ENCODE results near the gene PTPN14. TPM values are rescaled to one million over a fixed set of nuclear protein-coding genes. Genes with fewer than 3 reads are reported as not detected.

The PTPN14 gene
- total RNA-seq, 1 experiment from 2014 or later: 76.4 TPM

GRCh38 chr1:214455479-214455878 lies 95.9 kb downstream of the PTPN14 start:
- TF ChIP-seq CTCF (conservative IDR thresholded peaks at IDR 0.05): no peak
- peaks cover 36 to 64% of the 10 kb centered on the region in 2 experiments for H3K4me1 Mint-ChIP-seq
- Histone ChIP-seq H3K23ac (ENCODE audit: insufficient read length, low read depth, low read length) (no peak overlapping the region), H3K79me1 (ENCODE audit: insufficient read depth, low read depth, low read length, poor library complexity, severe bottlenecking) (no peaks in the 10 kb centered on the region), H3K4ac (ENCODE audit: low read depth, low read length) (no peak overlapping the region), H3K4me2 (ENCODE audit: insufficient read depth, insufficient read length, low read length) (no peak overlapping the region), H2BK120ac (ENCODE audit: low read depth, low read length, poor library complexity, severe bottlenecking) (no peak overlapping the region), H3K27me3 (ENCODE audit: insufficient read depth, low read length) (no peaks in the 10 kb centered on the region), H3K56ac (ENCODE audit: insufficient read length, low read depth, low read length) (no peak overlapping the region), H2BK5ac (ENCODE audit: insufficient read length, low read length) (no peak overlapping the region), H3K23me2 (ENCODE audit: insufficient read length, low read depth, low read length, poor library complexity, severe bottlenecking) (no peaks in the 10 kb centered on the region), H3K18ac (ENCODE audit: insufficient read length, low read depth, low read length) (no peak overlapping the region), H3K27ac (ENCODE audit: insufficient read length, low read depth, low read length) (no peak overlapping the region), H3K79me2 (ENCODE audit: insufficient read depth, low read length) (peaks cover 8% of the 10 kb centered on the region; the same call in 1 of the 2 replicates), H4K20me1 (ENCODE audit: control insufficient read depth, insufficient read depth, insufficient read length) (no peaks in the 10 kb centered on the region), H3K4me1 (ENCODE audit: insufficient read depth, low read length) (peaks cover 20% of the 10 kb centered on the region; the same call in 1 of the 2 replicates), H3T11ph (ENCODE audit: low read length) (no peak overlapping the region), H2BK12ac (ENCODE audit: insufficient read length, low read depth, low read length) (no peak overlapping the region), H2BK15ac (ENCODE audit: low read depth, low read length) (no peak overlapping the region), H3K14ac (ENCODE audit: insufficient read depth, low read length) (no peak overlapping the region), H4K5ac (ENCODE audit: insufficient read length, low read depth, low read length) (no peak overlapping the region), H3K9ac (ENCODE audit: extremely low read depth, insufficient read length, low read length) (no peak overlapping the region), H2AK5ac (ENCODE audit: insufficient read length, low read length) (no peak overlapping the region), H3K9me3 (ENCODE audit: control insufficient read depth, low read depth, low read length) (no peaks in the 10 kb centered on the region), H2BK20ac (ENCODE audit: low read depth, low read length, poor library complexity, severe bottlenecking) (no peak overlapping the region), H2AFZ (ENCODE audit: low read length) (no peak overlapping the region), H4K8ac (replicated peaks; ENCODE audit: insufficient read length, low read depth, low read length) (no peak overlapping the region), H4K91ac (ENCODE audit: insufficient read length, low read depth, low read length) (no peak overlapping the region)
- no peak overlapping the region for H3K4me3 Mint-ChIP-seq
- no peaks in the 10 kb centered on the region for H3K9me3 Mint-ChIP-seq
- no peaks in the 10 kb centered on the region; the same call in 1 of the 2 replicates for H3K27me3 Mint-ChIP-seq (ENCODE audit: low read depth)
- no peak for DNase-seq
- peaks cover 0 to 11% (median 0%) of the 10 kb centered on the region in 3 experiments; a peak in 2 of 7 replicates for H3K36me3 Mint-ChIP-seq (ENCODE audit: insufficient read depth in 1 of 3, low read depth in 3 of 3)
- H3K27ac Mint-ChIP-seq: peak overlapping the region in 1 of 3 experiments; percentile 85; a peak in 2 of 7 replicates
- WGBS (ENCODE audit: extremely low coverage, insufficient read length, low lambda C conversion rate): no CpG with 5 or more reads among the region's 3 CpGs
